ENCODE measurements around the gene MOB3A.

MOB3A gene

DNA sequence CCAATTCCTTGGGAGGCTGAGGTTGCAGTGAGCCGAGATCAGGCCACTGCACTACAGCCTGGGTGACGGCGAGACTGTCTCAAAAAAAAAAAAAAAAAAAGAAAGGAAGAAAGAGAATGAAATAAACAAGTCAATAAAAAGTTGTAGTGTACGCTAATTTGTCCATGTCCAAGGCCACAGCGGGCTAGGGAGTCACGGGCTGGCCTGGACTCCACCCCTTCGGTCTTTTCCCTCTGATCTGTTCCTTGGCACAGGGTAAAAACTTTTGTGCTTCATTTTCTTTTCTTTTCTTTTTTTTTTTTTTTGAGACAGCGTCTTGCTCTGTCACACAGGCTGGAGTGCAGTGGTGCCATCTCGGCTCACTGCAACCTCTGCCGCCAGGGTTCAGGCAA, 25.7 kb downstream of the MOB3A start:
- DNase-seq = no peak
- no peak overlapping the region for H2BK12ac ChIP-seq (ENCODE audit: low read length in 2 of 2)
- H2BK15ac ChIP-seq (ENCODE audit: low read depth, poor library complexity, severe bottlenecking) = no peak overlapping the region
- H3K36me3 ChIP-seq (ENCODE audit: control insufficient read depth in 1 of 2, insufficient read depth in 2 of 2, low read depth in 1 of 2, low read length in 2 of 2) = peaks cover 36 to 39% of the 10 kb centered on the region in 2 experiments
- no peak overlapping the region for H2AK5ac ChIP-seq (ENCODE audit: low read length, severe bottlenecking)
- H3K4me1 ChIP-seq (ENCODE audit: control insufficient read depth, insufficient read depth, low read depth, low read length) = peaks cover 4% of the 10 kb centered on the region
- H4K8ac ChIP-seq (ENCODE audit: low read length) = no peak overlapping the region
- peaks cover 18% of the 10 kb centered on the region for H3K79me1 ChIP-seq (replicated peaks; ENCODE audit: low read length, poor library complexity, severe bottlenecking)
- no peak overlapping the region for H3K4me3 ChIP-seq (ENCODE audit: insufficient read depth in 1 of 2, low read depth in 1 of 2, low read length in 2 of 2)
- no peak overlapping the region for H4K91ac ChIP-seq (ENCODE audit: low read length)
- H3K9me3 ChIP-seq (ENCODE audit: control insufficient read depth, low read length) = no peaks in the 10 kb centered on the region
- H3K18ac ChIP-seq (ENCODE audit: low read depth in 1 of 2, low read length in 2 of 2) = no peak overlapping the region
- H2BK5ac ChIP-seq (ENCODE audit: low read depth, low read length, poor library complexity, severe bottlenecking) = no peak overlapping the region
- H3K4ac ChIP-seq (ENCODE audit: low read depth in 1 of 2, low read length in 2 of 2) = no peak overlapping the region
- H2AFZ ChIP-seq (ENCODE audit: low read depth, low read length) = no peak overlapping the region
- 97% methylated on average over 10 of the region's 10 CpGs for WGBS
- H3K9ac ChIP-seq (ENCODE audit: low read length) = no peak overlapping the region
- no peak overlapping the region for H2BK120ac ChIP-seq (ENCODE audit: low read depth, low read length)
- no peak overlapping the region for H3K14ac ChIP-seq (ENCODE audit: low read length in 2 of 2)
- no peak overlapping the region for H3K27ac ChIP-seq (ENCODE audit: low read length, poor library complexity, severe bottlenecking)
- H3K4me2 ChIP-seq (ENCODE audit: low read length, poor library complexity, severe bottlenecking) = no peak overlapping the region
- H3K27me3 ChIP-seq (ENCODE audit: control insufficient read depth in 1 of 2, insufficient read depth in 1 of 2, low read length in 2 of 2) = no peaks in the 10 kb centered on the region
- H3K23ac ChIP-seq (ENCODE audit: low read length in 2 of 2) = no peak overlapping the region

DNA sequence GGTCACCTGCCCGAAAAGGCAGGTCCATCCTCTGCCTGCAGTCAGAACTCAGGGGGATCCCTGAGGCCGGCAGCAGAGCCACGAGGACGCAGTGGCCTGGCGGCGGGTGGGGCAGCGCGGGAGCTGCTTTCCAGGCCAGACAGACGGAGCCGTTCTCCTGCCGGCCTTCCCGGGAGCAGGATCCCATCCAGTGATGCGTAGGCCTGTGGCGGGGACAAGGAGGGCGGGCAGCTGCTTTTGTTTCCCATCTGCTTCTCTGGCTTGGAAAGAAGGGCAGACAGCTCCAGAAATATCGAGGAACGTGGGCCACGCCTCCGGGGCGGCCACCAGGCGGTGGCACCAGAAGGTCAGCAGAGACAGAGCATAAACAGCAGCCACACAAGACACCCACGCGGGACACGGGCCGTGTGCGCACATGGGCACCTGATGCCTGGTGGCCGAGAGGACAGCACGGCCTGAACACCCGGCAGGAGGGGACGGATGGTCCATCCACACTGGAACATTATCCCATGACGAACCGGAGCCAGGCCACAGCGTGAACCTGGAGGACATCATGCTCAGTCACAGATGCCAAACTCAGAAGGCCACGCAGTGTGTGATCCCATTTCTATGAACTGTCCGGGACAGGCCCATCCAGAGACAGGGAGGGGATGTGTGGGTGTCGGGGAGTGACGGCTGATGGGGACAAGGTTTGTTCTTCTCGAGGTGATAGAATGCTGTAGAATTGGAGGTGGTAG, 31.2 kb downstream of the MOB3A start:
- Histone ChIP-seq H3K27me3 (ENCODE audit: control insufficient read depth in 1 of 2, insufficient read depth in 1 of 2, low read length in 2 of 2) (no peaks in the 10 kb centered on the region), H3K4me1 (ENCODE audit: control insufficient read depth, insufficient read depth, low read depth, low read length) (peaks cover 29% of the 10 kb centered on the region), H3K14ac (ENCODE audit: low read length in 2 of 2) (peak overlapping the region in 1 of 2 experiments; percentile 2), H3K4me2 (ENCODE audit: low read length, poor library complexity, severe bottlenecking) (no peak overlapping the region), H2AK5ac (ENCODE audit: low read length, severe bottlenecking) (no peak overlapping the region), H4K8ac (ENCODE audit: low read length) (no peak overlapping the region), H2BK12ac (ENCODE audit: low read length in 2 of 2) (no peak overlapping the region), H2BK5ac (ENCODE audit: low read depth, low read length, poor library complexity, severe bottlenecking) (no peak overlapping the region), H4K91ac (ENCODE audit: low read length) (peak overlapping the region; percentile 44), H3K4me3 (ENCODE audit: insufficient read depth in 1 of 2, low read depth in 1 of 2, low read length in 2 of 2) (peak overlapping the region in 1 of 2 experiments; percentile 10), H2BK15ac (ENCODE audit: low read depth, poor library complexity, severe bottlenecking) (peak overlapping the region; percentile 60), H3K36me3 (ENCODE audit: control insufficient read depth in 1 of 2, insufficient read depth in 2 of 2, low read depth in 1 of 2, low read length in 2 of 2) (no peaks in the 10 kb centered on the region), H3K79me1 (replicated peaks; ENCODE audit: low read length, poor library complexity, severe bottlenecking) (no peaks in the 10 kb centered on the region), H3K23ac (ENCODE audit: low read length in 2 of 2) (no peak overlapping the region), H3K18ac (ENCODE audit: low read depth in 1 of 2, low read length in 2 of 2) (no peak overlapping the region), H3K27ac (ENCODE audit: low read length, poor library complexity, severe bottlenecking) (no peak overlapping the region), H3K9me3 (ENCODE audit: control insufficient read depth, low read length) (no peaks in the 10 kb centered on the region), H3K9ac (ENCODE audit: low read length) (peak overlapping the region; percentile 63), H3K4ac (ENCODE audit: low read depth in 1 of 2, low read length in 2 of 2) (peak overlapping the region in 1 of 2 experiments; percentile 47), H2BK120ac (ENCODE audit: low read depth, low read length) (no peak overlapping the region), H2AFZ (ENCODE audit: low read depth, low read length) (no peak overlapping the region)
- WGBS = 92% methylated on average over 38 of the region's 38 CpGs
- no peak for DNase-seq

DNA sequence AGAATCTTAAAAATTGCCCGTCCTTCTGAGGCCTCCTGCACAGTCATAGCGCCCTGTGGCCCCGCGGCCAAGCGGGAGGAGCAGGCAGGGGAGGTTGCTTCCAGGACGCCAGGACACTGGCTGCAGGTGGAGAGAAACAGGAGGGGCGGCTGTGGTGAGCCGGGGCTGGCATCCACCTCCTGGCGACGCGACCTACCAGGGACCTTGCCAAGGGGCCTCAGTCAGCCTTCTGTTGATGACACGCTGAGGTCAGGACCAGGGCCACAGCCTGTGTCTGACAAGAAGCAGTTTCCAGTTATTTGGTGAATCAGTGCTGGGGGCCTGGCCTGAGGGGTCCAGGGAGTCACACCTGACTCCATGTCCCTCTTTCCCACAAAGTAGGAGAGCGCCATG, 31.7 kb downstream of the MOB3A start:
- no peak overlapping the region for H2BK5ac ChIP-seq (ENCODE audit: low read depth, low read length, poor library complexity, severe bottlenecking)
- H2BK15ac ChIP-seq (ENCODE audit: low read depth, poor library complexity, severe bottlenecking) = peak overlapping the region; percentile 60
- no peak for DNase-seq
- H3K4me3 ChIP-seq (ENCODE audit: insufficient read depth in 1 of 2, low read depth in 1 of 2, low read length in 2 of 2) = no peak overlapping the region
- WGBS = 94% methylated on average over 13 of the region's 13 CpGs
- no peak overlapping the region for H3K27ac ChIP-seq (ENCODE audit: low read length, poor library complexity, severe bottlenecking)
- H3K27me3 ChIP-seq (ENCODE audit: control insufficient read depth in 1 of 2, insufficient read depth in 1 of 2, low read length in 2 of 2) = no peaks in the 10 kb centered on the region
- H3K36me3 ChIP-seq (ENCODE audit: control insufficient read depth in 1 of 2, insufficient read depth in 2 of 2, low read depth in 1 of 2, low read length in 2 of 2) = no peaks in the 10 kb centered on the region
- peak overlapping the region; percentile 34 for H4K91ac ChIP-seq (ENCODE audit: low read length)
- no peak overlapping the region for H3K23ac ChIP-seq (ENCODE audit: low read length in 2 of 2)
- H3K4ac ChIP-seq (ENCODE audit: low read depth in 1 of 2, low read length in 2 of 2) = peak overlapping the region in 1 of 2 experiments; percentile 47
- no peak overlapping the region for H2BK120ac ChIP-seq (ENCODE audit: low read depth, low read length)
- H2AK5ac ChIP-seq (ENCODE audit: low read length, severe bottlenecking) = no peak overlapping the region
- no peak overlapping the region for H2AFZ ChIP-seq (ENCODE audit: low read depth, low read length)
- H3K9ac ChIP-seq (ENCODE audit: low read length) = peak overlapping the region; percentile 63
- no peak overlapping the region for H3K4me2 ChIP-seq (ENCODE audit: low read length, poor library complexity, severe bottlenecking)
- H2BK12ac ChIP-seq (ENCODE audit: low read length in 2 of 2) = peak overlapping the region in 1 of 2 experiments; percentile 75
- no peaks in the 10 kb centered on the region for H3K79me1 ChIP-seq (replicated peaks; ENCODE audit: low read length, poor library complexity, severe bottlenecking)
- H3K9me3 ChIP-seq (ENCODE audit: control insufficient read depth, low read length) = no peaks in the 10 kb centered on the region
- no peak overlapping the region for H4K8ac ChIP-seq (ENCODE audit: low read length)
- peak overlapping the region in 1 of 2 experiments; percentile 20 for H3K14ac ChIP-seq (ENCODE audit: low read length in 2 of 2)
- H3K4me1 ChIP-seq (ENCODE audit: control insufficient read depth, insufficient read depth, low read depth, low read length) = peaks cover 31% of the 10 kb centered on the region
- peak overlapping the region in 1 of 2 experiments; percentile 29 for H3K18ac ChIP-seq (ENCODE audit: low read depth in 1 of 2, low read length in 2 of 2)

DNA sequence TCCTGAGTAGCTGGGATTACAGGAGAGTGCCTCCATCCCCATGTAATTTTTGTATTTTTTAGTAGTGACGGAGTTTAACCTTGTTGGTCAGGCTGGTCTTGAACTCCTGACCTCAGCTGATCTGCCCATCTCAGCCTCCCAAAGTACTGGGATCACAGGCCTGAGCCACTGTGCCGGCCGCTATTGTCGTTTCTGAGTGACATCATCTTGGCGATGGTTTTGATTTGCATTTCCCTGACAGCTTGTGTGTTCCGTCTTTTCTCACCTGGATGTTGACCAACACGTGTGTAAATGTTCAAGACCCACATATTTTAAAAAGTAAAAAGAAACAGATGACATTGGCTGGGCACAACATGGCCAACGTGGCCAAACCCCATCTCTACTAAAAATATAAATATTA, 32.3 kb downstream of the MOB3A start:
- Histone ChIP-seq H2AFZ (ENCODE audit: low read depth, low read length) (no peak overlapping the region), H3K27me3 (ENCODE audit: control insufficient read depth in 1 of 2, insufficient read depth in 1 of 2, low read length in 2 of 2) (no peaks in the 10 kb centered on the region), H3K9me3 (ENCODE audit: control insufficient read depth, low read length) (no peaks in the 10 kb centered on the region), H3K4me3 (ENCODE audit: insufficient read depth in 1 of 2, low read depth in 1 of 2, low read length in 2 of 2) (no peak overlapping the region), H3K79me1 (replicated peaks; ENCODE audit: low read length, poor library complexity, severe bottlenecking) (no peaks in the 10 kb centered on the region), H2AK5ac (ENCODE audit: low read length, severe bottlenecking) (no peak overlapping the region), H2BK5ac (ENCODE audit: low read depth, low read length, poor library complexity, severe bottlenecking) (no peak overlapping the region), H2BK12ac (ENCODE audit: low read length in 2 of 2) (no peak overlapping the region), H4K91ac (ENCODE audit: low read length) (no peak overlapping the region), H2BK15ac (ENCODE audit: low read depth, poor library complexity, severe bottlenecking) (no peak overlapping the region), H3K9ac (ENCODE audit: low read length) (no peak overlapping the region), H3K23ac (ENCODE audit: low read length in 2 of 2) (no peak overlapping the region), H3K14ac (ENCODE audit: low read length in 2 of 2) (no peak overlapping the region), H3K18ac (ENCODE audit: low read depth in 1 of 2, low read length in 2 of 2) (no peak overlapping the region), H3K4me1 (ENCODE audit: control insufficient read depth, insufficient read depth, low read depth, low read length) (peaks cover 36% of the 10 kb centered on the region), H3K4me2 (ENCODE audit: low read length, poor library complexity, severe bottlenecking) (no peak overlapping the region), H3K36me3 (ENCODE audit: control insufficient read depth in 1 of 2, insufficient read depth in 2 of 2, low read depth in 1 of 2, low read length in 2 of 2) (no peaks in the 10 kb centered on the region), H2BK120ac (ENCODE audit: low read depth, low read length) (no peak overlapping the region), H3K4ac (ENCODE audit: low read depth in 1 of 2, low read length in 2 of 2) (no peak overlapping the region), H3K27ac (ENCODE audit: low read length, poor library complexity, severe bottlenecking) (no peak overlapping the region), H4K8ac (ENCODE audit: low read length) (no peak overlapping the region)
- DNase-seq = no peak
- WGBS = 99% methylated on average over 8 of the region's 8 CpGs

All from mesenchymal stem cell (in vitro differentiated cells and primary cell).